NCI-H1436 (cell line): ENCODE measurements around the gene RNF212B.
A peak's percentile ranks its signal among the peaks of the same experiment; 100 is the strongest.
"Not testable (repeated sequence)": the region's sequence is repeated elsewhere in the genome, so short reads cannot be mapped to it uniquely, and the experiment has no call there.

Experiments
- DNase-seq: peaks from one replicate; lab custom pipeline; 2025; lab: John Stamatoyannopoulos, UW

RNF212B gene

GRCh38 chr14:23243066-23243465 lies 5.3 kb downstream of the RNF212B start:
- DNase-seq = no peak

- DNase-seq = no peak
Observed at GRCh38 chr14:23245282-23245681, 7.5 kb downstream of the RNF212B start.

- no peak for DNase-seq
Observed at GRCh38 chr14:23248601-23249000, 10.9 kb downstream of the RNF212B start.

GRCh38 chr14:23249824-23250223 lies 12.1 kb downstream of the RNF212B start:
- no peak for DNase-seq

GRCh38 chr14:23252006-23252405 lies 14.3 kb downstream of the RNF212B start:
- no peak for DNase-seq

GRCh38 chr14:23252420-23253333 lies 14.9 kb downstream of the RNF212B start:
- DNase-seq = no peak

- DNase-seq = no peak
Observed at GRCh38 chr14:23258256-23258655, 20.5 kb downstream of the RNF212B start.

GRCh38 chr14:23259426-23259825 lies 21.7 kb downstream of the RNF212B start:
- no peak for DNase-seq

- DNase-seq = not testable (repeated sequence)
Observed at GRCh38 chr14:23260849-23261248, 23.1 kb downstream of the RNF212B start.

- no peak for DNase-seq
Observed at GRCh38 chr14:23269193-23269592, 31.5 kb downstream of the RNF212B start.

- DNase-seq = no peak
Observed at GRCh38 chr14:23275412-23275811, 37.7 kb downstream of the RNF212B start.

- DNase-seq = no peak
Observed at GRCh38 chr14:23277189-23277588, 39.5 kb downstream of the RNF212B start.

- not testable (repeated sequence) for DNase-seq
Observed at GRCh38 chr14:23277928-23278327, 40.2 kb downstream of the RNF212B start.

- DNase-seq = no peak
Observed at GRCh38 chr14:23281247-23281646, 43.5 kb downstream of the RNF212B start.

- no peak for DNase-seq
Observed at GRCh38 chr14:23284654-23285529, 47.2 kb downstream of the RNF212B start.

- DNase-seq = no peak
Observed at GRCh38 chr14:23285530-23286019, 47.8 kb downstream of the RNF212B start.

- peak; percentile 98 for DNase-seq
Observed at GRCh38 chr14:23286020-23286901, 48.5 kb downstream of the RNF212B start, which contains the start of gene HOMEZ. Gene HOMEZ, minus strand, starts transcription at chr14:23286132. Its CDS starts 180 bp downstream, at chr14:23285952.

GRCh38 chr14:23286902-23287479 lies 49.3 kb downstream of the RNF212B start:
- DNase-seq = no peak

GRCh38 chr14:23294734-23295561 lies 57.2 kb downstream of the RNF212B start:
- DNase-seq = peak; percentile 59
